ENCODE results near the gene ADRB1.

DNA sequence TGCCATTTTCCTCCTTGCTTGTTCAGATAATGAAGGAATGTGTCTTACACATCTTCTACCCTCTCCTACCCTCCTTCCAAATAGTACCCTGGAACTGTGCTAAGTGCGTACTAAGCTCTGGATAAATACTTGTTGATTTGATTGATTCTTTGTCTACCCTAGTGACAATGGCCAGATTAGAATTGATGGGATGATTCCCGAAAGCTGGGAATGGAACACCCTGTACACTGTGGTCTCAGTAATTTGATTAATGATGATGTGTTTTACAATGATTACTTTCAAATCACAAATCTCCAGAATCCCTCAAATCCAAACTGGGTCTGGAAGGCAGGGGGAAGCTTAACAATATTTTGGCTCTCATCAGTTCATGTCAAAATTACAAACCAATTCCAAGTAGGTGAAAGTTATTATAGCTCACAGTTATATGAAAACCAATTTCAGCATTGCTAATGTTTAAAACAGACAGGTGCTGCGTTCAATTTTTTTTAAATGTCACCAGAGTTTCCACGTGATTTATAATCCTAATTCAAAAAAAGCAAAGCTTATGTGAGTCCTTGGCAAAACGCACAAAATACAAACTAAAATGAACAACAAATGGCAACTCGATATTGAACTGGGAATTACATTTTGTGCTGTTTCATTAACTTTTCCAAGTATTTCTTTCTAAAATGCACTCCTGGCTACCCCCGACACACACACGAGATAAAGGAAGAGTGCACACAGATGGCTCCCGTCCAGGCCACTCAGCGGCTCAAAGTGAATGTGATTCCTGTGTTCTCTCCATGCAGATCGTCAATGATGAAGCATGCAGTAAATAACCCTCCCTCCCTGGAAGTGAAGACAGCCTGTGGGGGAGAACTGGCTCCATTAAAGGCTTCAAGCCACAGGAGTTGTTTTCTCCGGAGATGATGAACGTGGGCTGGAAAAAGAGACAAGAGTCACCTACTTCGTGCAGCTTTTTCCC lies 21.7 kb upstream of the ADRB1 start:
- TF ChIP-seq, protein P1, sequence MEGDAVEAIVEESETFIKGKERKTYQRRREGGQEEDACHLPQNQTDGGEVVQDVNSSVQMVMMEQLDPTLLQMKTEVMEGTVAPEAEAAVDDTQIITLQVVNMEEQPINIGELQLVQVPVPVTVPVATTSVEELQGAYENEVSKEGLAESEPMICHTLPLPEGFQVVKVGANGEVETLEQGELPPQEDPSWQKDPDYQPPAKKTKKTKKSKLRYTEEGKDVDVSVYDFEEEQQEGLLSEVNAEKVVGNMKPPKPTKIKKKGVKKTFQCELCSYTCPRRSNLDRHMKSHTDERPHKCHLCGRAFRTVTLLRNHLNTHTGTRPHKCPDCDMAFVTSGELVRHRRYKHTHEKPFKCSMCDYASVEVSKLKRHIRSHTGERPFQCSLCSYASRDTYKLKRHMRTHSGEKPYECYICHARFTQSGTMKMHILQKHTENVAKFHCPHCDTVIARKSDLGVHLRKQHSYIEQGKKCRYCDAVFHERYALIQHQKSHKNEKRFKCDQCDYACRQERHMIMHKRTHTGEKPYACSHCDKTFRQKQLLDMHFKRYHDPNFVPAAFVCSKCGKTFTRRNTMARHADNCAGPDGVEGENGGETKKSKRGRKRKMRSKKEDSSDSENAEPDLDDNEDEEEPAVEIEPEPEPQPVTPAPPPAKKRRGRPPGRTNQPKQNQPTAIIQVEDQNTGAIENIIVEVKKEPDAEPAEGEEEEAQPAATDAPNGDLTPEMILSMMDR (IDR thresholded peaks at IDR 0.05), result no peak
- TF ChIP-seq POLR2AphosphoS5 (IDR thresholded peaks at IDR 0.05) (peak in 1 of 3 donors; percentile 42), POLR2A (IDR thresholded peaks at IDR 0.05) (no peak)

All from breast epithelium (tissue), 3 donors.